IMR-90 (cell line): ENCODE results near the gene P2RY2. TPM values are rescaled to one million over a fixed set of nuclear protein-coding genes. Genes with fewer than 3 reads are reported as not detected.

Experiments
- ATAC-seq: fragments of 200-7000 bp; cut with Tn5 transposase; 2 replicates; pipeline ENCODE4 v1.9.1; 2020; ENCODE audit warnings: low read depth, mild to moderate bottlenecking, moderate library complexity
- BruUV-seq: library from RNA; stranded (reverse); fragments of 400-500 nt; replicated peaks from 2 replicates; lab custom pipeline; 2021; lab: Mats Ljungman, UMichigan
- CTCF ChIA-PET: fragments of 300-600 bp; formaldehyde crosslinking; extraction: SDS; loops from one replicate; lab custom pipeline; 2021; ENCODE audit warnings: antibody characterized with exemption; lab: Yijun Ruan, JAX
- POLR2A ChIA-PET: fragments of 300-600 bp; sonication (Branson Sonifier 250); formaldehyde crosslinking; loops from one replicate; lab custom pipeline; 2022; ENCODE audit warnings: antibody characterized with exemption; ENCODE audit not compliant: unreplicated experiment; lab: Charles Lee
- DNase-seq: peaks from one replicate; pipeline ENCODE4 v3.0.0; 2013
- H2AFZ ChIP-seq: replicated peaks from 2 replicates; pipeline ENCODE3; 2013; ENCODE audit warnings: low read length, mild to moderate bottlenecking; ENCODE audit not compliant: poor library complexity
- H2AK5ac ChIP-seq: 2 replicates; pipeline ENCODE4 v1.6.1; 2013; ENCODE audit warnings: low read depth, low read length, inconsistent platforms
- H2AK9ac ChIP-seq: replicated peaks from 2 replicates; pipeline ENCODE3; 2013; ENCODE audit warnings: mild to moderate bottlenecking, low read depth, low read length, moderate library complexity; ENCODE audit not compliant: poor library complexity
- H2BK120ac ChIP-seq: 2 replicates; pipeline ENCODE4 v1.6.1; 2013; ENCODE audit warnings: low read depth, low read length, inconsistent platforms
- H2BK15ac ChIP-seq: 3 replicates; pipeline ENCODE4 v1.6.1; 2013; ENCODE audit warnings: low read depth, low read length, inconsistent platforms
- H2BK20ac ChIP-seq: 2 replicates; pipeline ENCODE4 v1.6.1; 2013; ENCODE audit warnings: low read depth, mild to moderate bottlenecking, inconsistent platforms, low read length, moderate library complexity
- H2BK5ac ChIP-seq: 2 replicates; pipeline ENCODE4 v1.6.1; 2013; ENCODE audit warnings: mild to moderate bottlenecking, low read depth, low read length, inconsistent platforms; ENCODE audit not compliant: poor library complexity, severe bottlenecking
- H3K14ac ChIP-seq: replicated peaks from 2 replicates; pipeline ENCODE4 v1.6.1; 2013; ENCODE audit warnings: low read depth, low read length, inconsistent platforms
- H3K18ac ChIP-seq: 2 replicates; pipeline ENCODE4 v1.6.1; 2013; ENCODE audit warnings: low read depth, low read length, control low read depth
- H3K23ac ChIP-seq: 2 replicates; pipeline ENCODE4 v1.6.1; 2013; ENCODE audit warnings: low read depth, low read length, inconsistent platforms
- H3K27ac ChIP-seq: 2 replicates; pipeline ENCODE4 v1.5.1; 2013; ENCODE audit warnings: mild to moderate bottlenecking, control low read depth, low read length; ENCODE audit not compliant: insufficient read depth
- H3K27me3 ChIP-seq: 2 replicates; pipeline ENCODE4 v1.6.1; 2013; ENCODE audit warnings: low read length; ENCODE audit not compliant: control insufficient read depth, insufficient read depth
- H3K36me3 ChIP-seq: 2 replicates; pipeline ENCODE4 v1.6.1; 2013; ENCODE audit warnings: low read length, mixed read lengths; ENCODE audit not compliant: control insufficient read depth, insufficient read depth
- H3K4ac ChIP-seq: 2 replicates; pipeline ENCODE4 v1.6.1; 2013; ENCODE audit warnings: low read depth, low read length, inconsistent platforms
- H3K4me1 ChIP-seq: 2 replicates; pipeline ENCODE4 v1.6.1; 2013; ENCODE audit warnings: low read length, mixed read lengths; ENCODE audit not compliant: control insufficient read depth, insufficient read depth
- H3K4me2 ChIP-seq: 2 replicates; pipeline ENCODE4 v1.6.1; 2013; ENCODE audit warnings: low read depth, mild to moderate bottlenecking, control low read depth, low read length, moderate library complexity
- H3K4me3 ChIP-seq: 2 replicates; pipeline ENCODE4 v1.5.1; 2013; ENCODE audit warnings: low read depth, mild to moderate bottlenecking, control low read depth, low read length, moderate library complexity; ENCODE audit not compliant: insufficient read depth
- H3K56ac ChIP-seq: 2 replicates; pipeline ENCODE4 v1.6.1; 2013; ENCODE audit warnings: low read length, inconsistent platforms; ENCODE audit not compliant: insufficient read depth; ENCODE audit errors: extremely low read depth
- H3K79me1 ChIP-seq, 2 experiments: 2 replicates each; pipeline ENCODE4 v1.6.1; 2013; ENCODE audit warnings: low read length in 2 of 2, inconsistent platforms in 1 of 2, low read depth in 1 of 2
- H3K9ac ChIP-seq: 2 replicates; pipeline ENCODE4 v1.6.1; 2013; ENCODE audit warnings: low read depth, low read length, control low read depth
- H3K9me1 ChIP-seq: 2 replicates; pipeline ENCODE4 v1.6.1; 2013; ENCODE audit warnings: low read length, inconsistent platforms; ENCODE audit not compliant: insufficient read depth
- H3K9me3 ChIP-seq: 2 replicates; pipeline ENCODE4 v1.6.1; 2013; ENCODE audit warnings: low read length; ENCODE audit not compliant: control insufficient read depth, insufficient read depth
- H4K20me1 ChIP-seq: 2 replicates; pipeline ENCODE4 v1.6.1; 2013; ENCODE audit warnings: low read length, inconsistent platforms; ENCODE audit not compliant: insufficient read depth
- H4K5ac ChIP-seq: 2 replicates; pipeline ENCODE4 v1.6.1; 2013; ENCODE audit warnings: mild to moderate bottlenecking, low read depth, low read length, control low read depth
- H4K8ac ChIP-seq, 2 experiments: 2 replicates each; pipeline ENCODE4 v1.6.1; 2013; ENCODE audit warnings: low read depth in 2 of 2, low read length in 2 of 2, control low read depth in 1 of 2, inconsistent platforms in 1 of 2
- H4K91ac ChIP-seq: 2 replicates; pipeline ENCODE4 v1.6.1; 2013; ENCODE audit warnings: low read depth, low read length, inconsistent platforms; ENCODE audit not compliant: insufficient read depth
- BHLHE40 ChIP-seq: fragments of 150-350 bp; IDR thresholded peaks from 2 replicates; pipeline ENCODE4 v1.6.1; 2016; ENCODE audit warnings: mild to moderate bottlenecking, low read depth, low read length
- CEBPB ChIP-seq: IDR thresholded peaks from 2 replicates; pipeline ENCODE4 v1.6.1; 2012; ENCODE audit warnings: low read depth, low read length, improper control_type of control experiment
- CHD1 ChIP-seq: IDR thresholded peaks from 2 replicates; pipeline ENCODE4 v1.6.1; 2012; ENCODE audit warnings: low read depth, low read length, improper control_type of control experiment
- MAFK ChIP-seq: IDR thresholded peaks from 2 replicates; pipeline ENCODE4 v1.6.1; 2012; ENCODE audit warnings: low read depth, low read length, improper control_type of control experiment
- MAZ ChIP-seq: IDR thresholded peaks from 2 replicates; pipeline ENCODE4 v1.6.1; 2012; ENCODE audit warnings: low read depth, mild to moderate bottlenecking, low read length, improper control_type of control experiment, moderate library complexity, borderline replicate concordance
- MXI1 ChIP-seq: IDR thresholded peaks from 2 replicates; pipeline ENCODE4 v1.6.1; 2012; ENCODE audit warnings: low read depth, mild to moderate bottlenecking, low read length, moderate library complexity, borderline replicate concordance
- NFE2L2 ChIP-seq: fragments of 150-350 bp; IDR thresholded peaks from 2 replicates; pipeline ENCODE4 v1.6.1; 2016; ENCODE audit warnings: low read depth, mild to moderate bottlenecking, low read length
- RCOR1 ChIP-seq: IDR thresholded peaks from 2 replicates; pipeline ENCODE4 v1.6.1; 2012; ENCODE audit warnings: mild to moderate bottlenecking, low read length, improper control_type of control experiment; ENCODE audit not compliant: insufficient replicate concordance
- SMC3 ChIP-seq: fragments of 150-350 bp; IDR thresholded peaks from 2 replicates; pipeline ENCODE4 v1.6.1; 2016; ENCODE audit warnings: low read depth, mild to moderate bottlenecking, antibody characterized with exemption, low read length, moderate library complexity
- WGBS, 2 experiments: methylation state at CpG; one replicate each; pipeline versions ENCODE4 v1.1.5 to v1.1.7; 2013; ENCODE audit warnings: missing lambda C conversion rate in 2 of 2; ENCODE audit not compliant: insufficient read length in 1 of 2; ENCODE audit errors: extremely low coverage in 2 of 2; 5-methylcytosine and 5-hydroxymethylcytosine counted together
- dilution Hi-C: fragments of 300-500 bp; cut with HindIII; formaldehyde crosslinking; loops from one replicate; pipeline ENCODE4 v1.14.3; 2018; ENCODE audit warnings: low sequenced_read_pairs; ENCODE audit not compliant: unreplicated experiment
- in situ Hi-C: fragments of 300-500 bp; cut with MboI; formaldehyde crosslinking; loops from 3 replicates; pipeline ENCODE4 v1.14.3; 2019; ENCODE audit warnings: low sequenced_read_pairs, inconsistent platforms, mixed read lengths
- intact Hi-C: fragments of 100-400 bp; cut with micrococcal nuclease; formaldehyde crosslinking; loops from 2 replicates; pipeline ENCODE4 v1.10.0; 2022
- polyA plus RNA-seq, 3 experiments: library from polyadenylated mRNA; depleted of rRNA; stranded (reverse); fragments of >200 nt; gene quantifications; 2 replicates each; pipeline ENCODE4 v1.2.3, GENCODE V29; 2012; ENCODE audit warnings: low replicate concordance in 1 of 3
- total RNA-seq: library from RNA; depleted of rRNA; stranded (reverse); fragments of >200 nt; gene quantifications from 2 replicates; pipeline ENCODE4 v1.2.3, GENCODE V29; 2012
- TF ChIP-seq, protein P1 (sequence below): fragments of 150-350 bp; IDR thresholded peaks from 2 replicates; pipeline ENCODE4 v1.6.1; 2016; ENCODE audit warnings: low read depth, mild to moderate bottlenecking, low read length, moderate library complexity, borderline replicate concordance

The P2RY2 gene
- total and polyA plus RNA-seq, 2 of the 4 experiments (the other 2 are of a cell fraction), result not detected

- H3K79me1 ChIP-seq, result no peaks in the 10 kb centered on the region
- H3K9me1 ChIP-seq, result peaks cover 19% of the 10 kb centered on the region
- POLR2A ChIA-PET, result no interaction called here
- no peaks in the 10 kb centered on the region for H4K20me1 ChIP-seq
- no peak overlapping the region for H2BK5ac ChIP-seq
- no peak overlapping the region for H3K4me3 ChIP-seq
- H3K56ac ChIP-seq, result no peak overlapping the region
- intact Hi-C loops (no loop called here), dilution Hi-C loops (no loop called here), in situ Hi-C loops (loop anchor here (5.0 kb wide), 1 partner anchor 99 kb away; no protein-coding TSS in a partner anchor)
- H2AFZ ChIP-seq, result no peak overlapping the region
- TF ChIP-seq BHLHE40 (no peak), CEBPB (no peak), CHD1 (no peak), MXI1 (no peak), NFE2L2 (no peak), MAZ (no peak), SMC3 (no peak), MAFK (no peak), RCOR1 (no peak)
- TF ChIP-seq, protein P1, sequence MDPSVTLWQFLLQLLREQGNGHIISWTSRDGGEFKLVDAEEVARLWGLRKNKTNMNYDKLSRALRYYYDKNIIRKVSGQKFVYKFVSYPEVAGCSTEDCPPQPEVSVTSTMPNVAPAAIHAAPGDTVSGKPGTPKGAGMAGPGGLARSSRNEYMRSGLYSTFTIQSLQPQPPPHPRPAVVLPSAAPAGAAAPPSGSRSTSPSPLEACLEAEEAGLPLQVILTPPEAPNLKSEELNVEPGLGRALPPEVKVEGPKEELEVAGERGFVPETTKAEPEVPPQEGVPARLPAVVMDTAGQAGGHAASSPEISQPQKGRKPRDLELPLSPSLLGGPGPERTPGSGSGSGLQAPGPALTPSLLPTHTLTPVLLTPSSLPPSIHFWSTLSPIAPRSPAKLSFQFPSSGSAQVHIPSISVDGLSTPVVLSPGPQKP, result no peak
- H2AK5ac ChIP-seq, result no peak overlapping the region
- no peak overlapping the region for H3K4me2 ChIP-seq
- DNase-seq (no peak), ATAC-seq (no peak)
- H2BK20ac ChIP-seq, result no peak overlapping the region
- H3K9ac ChIP-seq, result no peak overlapping the region
- no peak overlapping the region for H3K4ac ChIP-seq
- H3K23ac ChIP-seq, result no peak overlapping the region
- H4K5ac ChIP-seq, result no peak overlapping the region
- no TSS peak for BruUV-seq
- H3K18ac ChIP-seq, result no peak overlapping the region
- H3K36me3 ChIP-seq, result no peaks in the 10 kb centered on the region
- no peak overlapping the region for H3K14ac ChIP-seq
- H2BK120ac ChIP-seq, result no peak overlapping the region
- no CpG with 5 or more reads among the region's 4 CpGs for WGBS, 2 experiments
- H2BK15ac ChIP-seq, result no peak overlapping the region
- H2AK9ac ChIP-seq, result no peak overlapping the region
- H3K27ac ChIP-seq, result no peak overlapping the region
- H4K8ac ChIP-seq, result no peak overlapping the region
- no peaks in the 10 kb centered on the region for H3K9me3 ChIP-seq
- CTCF ChIA-PET, result interaction anchor here (6.0 kb wide), 1 partner anchor 102 kb away, joined by 34 read pairs; no protein-coding TSS in a partner anchor
- H4K91ac ChIP-seq, result no peak overlapping the region
- peaks cover 7% of the 10 kb centered on the region for H3K4me1 ChIP-seq
- H3K27me3 ChIP-seq, result peaks cover 2% of the 10 kb centered on the region; the same call in 1 of the 2 replicates
Measured at GRCh38 chr11:73188301-73188700, 29.8 kb upstream of the P2RY2 start.
